ENCODE measurements around the gene SERTAD3. TPM values are rescaled to one million over a fixed set of nuclear protein-coding genes. Genes with fewer than 3 reads are reported as not detected.
A peak's percentile ranks its signal among the peaks of the same experiment; 100 is the strongest.
"Not testable (repeated sequence)": the region's sequence is repeated elsewhere in the genome, so short reads cannot be mapped to it uniquely, and the experiment has no call there.

SERTAD3 gene
- total RNA-seq, 1 donor from 2014 or later = 42.0 TPM

GRCh38 chr19:40466219-40466984, 22.3 kb upstream of the SERTAD3 start:
- intact Hi-C loops (cut with DNase I) = loop anchor here (10.0 kb wide), 1 partner anchor 168 kb away; no protein-coding TSS in a partner anchor

GRCh38 chr19:40465557-40466218, 21.6 kb upstream of the SERTAD3 start, which contains the start of gene BLVRB:
Gene BLVRB, minus strand, starts transcription at chr19:40465745. Its CDS starts 57 bp downstream, at chr19:40465688.
- Histone ChIP-seq H3K27me3 (no peaks in the 10 kb centered on the region), H3K4me1 (peaks cover 45% of the 10 kb centered on the region), H3K9me3 (no peaks in the 10 kb centered on the region), H3K27ac (peak within 1 kb of the TSS; percentile 95), H3K4me3 (peak within 1 kb of the TSS; percentile 73 to 85), H3K36me3 (no peaks in the 10 kb centered on the region)
- TF ChIP-seq CTCF (IDR thresholded peaks at IDR 0.05) (peak in 1 of 3 experiments; percentile 15), POLR2AphosphoS5 (IDR thresholded peaks at IDR 0.05; ENCODE audit: insufficient read depth in 1 of 2, low read depth in 1 of 2) (peak; percentile 92 to 99), POLR2A (IDR thresholded peaks at IDR 0.05) (peak in 1 of 2 donors; percentile 96)
- intact Hi-C loops (cut with DNase I) = loop anchor here (10.0 kb wide), 1 partner anchor 169 kb away; no protein-coding TSS in a partner anchor
- peak; percentile 99 to 100 for DNase-seq (ENCODE audit: extremely low spot score in 2 of 2)

More at GRCh38 chr19:40466219-40466984, 22.3 kb upstream of the SERTAD3 start:
- no peak for TF ChIP-seq POLR2A (IDR thresholded peaks at IDR 0.05)
- TF ChIP-seq CTCF (IDR thresholded peaks at IDR 0.05) = no peak
- no peak for TF ChIP-seq POLR2AphosphoS5 (IDR thresholded peaks at IDR 0.05; ENCODE audit: insufficient read depth in 1 of 2, low read depth in 1 of 2)
- H3K27ac ChIP-seq = peak overlapping the region; percentile 95
- peaks cover 43% of the 10 kb centered on the region for H3K4me1 ChIP-seq
- peak in 1 of 2 donors; percentile 94 for DNase-seq (ENCODE audit: extremely low spot score in 2 of 2)
- no peaks in the 10 kb centered on the region for H3K27me3 ChIP-seq
- no peaks in the 10 kb centered on the region for H3K9me3 ChIP-seq
- H3K4me3 ChIP-seq = peak overlapping the region; percentile 65 to 73
- no peaks in the 10 kb centered on the region for H3K36me3 ChIP-seq

DNA sequence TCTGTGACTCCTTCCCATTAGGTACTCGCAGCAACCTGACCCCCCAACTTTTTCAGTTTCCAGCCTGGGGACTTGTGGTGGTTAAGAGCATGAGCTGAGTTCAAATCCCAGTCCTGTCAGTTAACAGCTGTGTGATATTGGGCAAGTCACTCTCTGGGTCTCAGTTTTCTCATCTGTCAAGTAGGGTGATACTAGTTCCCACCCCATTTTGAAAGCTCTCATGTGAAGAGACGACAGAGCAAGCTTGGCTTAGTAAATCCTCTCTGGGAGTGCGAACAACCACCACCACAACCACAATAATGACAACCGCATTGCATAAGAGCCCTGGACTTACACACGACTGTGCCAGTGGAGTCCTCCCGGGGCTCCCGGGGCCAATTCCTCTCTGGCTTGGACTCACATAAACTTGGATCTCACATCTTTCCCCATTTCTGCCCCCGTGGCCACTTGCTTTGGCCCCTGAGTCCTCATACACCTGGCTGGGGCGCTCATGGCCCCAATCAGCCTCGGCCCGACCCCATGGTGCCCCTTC, 21.0 kb upstream of the SERTAD3 start:
- Histone ChIP-seq H3K4me3 (peak overlapping the region; percentile 73 to 85), H3K27ac (peak overlapping the region; percentile 95), H3K36me3 (no peaks in the 10 kb centered on the region), H3K9me3 (no peaks in the 10 kb centered on the region), H3K27me3 (no peaks in the 10 kb centered on the region), H3K4me1 (peaks cover 45% of the 10 kb centered on the region)
- DNase-seq (ENCODE audit: extremely low spot score in 2 of 2) = peak in 1 of 2 donors; percentile 94
- intact Hi-C loops (cut with DNase I) = loop anchor here (10.0 kb wide), 1 partner anchor 170 kb away; no protein-coding TSS in a partner anchor
- TF ChIP-seq CTCF (IDR thresholded peaks at IDR 0.05) (no peak), POLR2AphosphoS5 (IDR thresholded peaks at IDR 0.05; ENCODE audit: insufficient read depth in 1 of 2, low read depth in 1 of 2) (no peak), POLR2A (IDR thresholded peaks at IDR 0.05) (no peak)

DNA sequence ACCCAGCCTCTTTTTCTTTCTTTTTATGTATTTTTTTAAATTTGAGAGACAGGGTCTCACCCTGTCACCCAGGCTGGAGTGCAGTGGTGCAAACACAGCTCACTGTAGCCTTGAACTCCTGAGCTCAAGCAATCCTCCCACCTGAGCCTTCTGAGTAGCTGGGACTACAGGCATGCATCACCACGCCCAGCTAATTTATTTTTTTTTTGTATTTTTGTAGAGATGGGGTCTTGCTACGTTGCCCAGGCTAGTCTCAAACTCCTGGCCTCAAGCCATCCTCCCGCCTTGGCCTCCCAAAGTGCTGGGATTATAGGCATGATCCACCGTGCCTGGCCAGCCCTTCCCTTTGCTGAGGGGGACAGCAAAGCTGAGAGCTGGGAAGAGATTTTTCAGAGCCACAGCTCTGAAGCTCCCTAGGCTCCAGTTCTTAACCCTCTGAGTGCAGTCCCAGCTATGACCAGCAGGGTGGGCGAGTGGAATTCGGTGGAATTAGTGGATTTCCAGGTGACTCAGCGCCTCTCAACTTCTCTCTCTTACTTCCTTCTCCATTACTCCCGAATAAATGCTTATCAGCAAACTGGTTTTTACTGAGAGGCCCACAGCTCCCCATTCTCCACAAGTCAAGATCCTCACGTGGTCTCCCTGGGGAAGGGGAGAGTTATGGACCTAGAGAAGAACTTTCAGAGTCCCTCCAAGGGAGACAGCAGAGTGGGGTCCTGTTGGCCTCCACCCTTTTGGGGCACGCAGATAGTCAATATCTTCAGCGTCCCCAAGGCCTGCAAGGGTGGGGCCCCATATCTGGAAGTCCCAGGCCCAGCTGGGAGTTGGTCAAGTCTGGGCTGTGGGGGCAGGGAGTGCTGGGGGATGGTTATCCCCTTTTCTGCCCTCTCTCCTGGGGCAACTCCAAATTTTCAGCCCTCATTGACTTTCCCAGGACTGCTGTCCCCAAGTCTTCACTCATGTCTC, 20.2 kb upstream of the SERTAD3 start:
- no peaks in the 10 kb centered on the region for H3K27me3 ChIP-seq
- TF ChIP-seq CTCF (IDR thresholded peaks at IDR 0.05) (peak in 2 of 3 experiments; percentile 65 to 86), POLR2AphosphoS5 (IDR thresholded peaks at IDR 0.05; ENCODE audit: insufficient read depth in 1 of 2, low read depth in 1 of 2) (peak in 1 of 2 donors; percentile 44), POLR2A (IDR thresholded peaks at IDR 0.05) (no peak)
- H3K4me1 ChIP-seq = peaks cover 45% of the 10 kb centered on the region
- peak overlapping the region; percentile 95 for H3K27ac ChIP-seq
- peak overlapping the region; percentile 73 to 85 for H3K4me3 ChIP-seq
- intact Hi-C loops (cut with DNase I) = loop anchor here (10.0 kb wide), 1 partner anchor 170 kb away; no protein-coding TSS in a partner anchor
- H3K9me3 ChIP-seq = no peaks in the 10 kb centered on the region
- no peaks in the 10 kb centered on the region for H3K36me3 ChIP-seq
- DNase-seq (ENCODE audit: extremely low spot score in 2 of 2) = peak in 1 of 2 donors; percentile 90

DNA sequence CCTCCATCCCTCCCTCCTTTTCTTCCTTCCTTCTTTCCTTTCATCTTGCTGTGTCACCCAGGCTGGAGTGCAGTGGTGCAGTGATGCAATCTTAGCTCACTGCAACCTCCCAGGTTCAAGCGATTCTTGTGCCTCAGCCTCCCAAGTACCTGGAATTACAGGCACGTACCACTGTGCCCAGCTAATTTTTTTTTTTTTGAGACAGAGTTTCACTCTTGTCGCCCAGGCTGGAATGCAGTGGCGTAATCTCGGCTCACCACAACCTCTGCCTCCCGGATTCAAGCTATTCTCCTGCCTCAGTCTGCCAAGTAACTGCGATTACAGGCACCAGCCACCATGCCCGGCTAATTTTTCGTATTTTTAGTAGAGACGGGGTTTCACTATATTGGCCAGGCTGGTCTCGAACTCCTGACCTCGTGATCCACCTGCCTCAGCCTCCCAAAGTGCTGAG, 19.5 kb upstream of the SERTAD3 start:
- Histone ChIP-seq H3K4me1 (peaks cover 45% of the 10 kb centered on the region), H3K27ac (peak overlapping the region; percentile 95), H3K4me3 (peak overlapping the region in 1 of 2 donors; percentile 9)
- not testable (repeated sequence) for H3K27me3 ChIP-seq; H3K36me3 ChIP-seq; DNase-seq (ENCODE audit: extremely low spot score in 2 of 2); H3K9me3 ChIP-seq
- intact Hi-C loops (cut with DNase I) = loop anchor here (10.0 kb wide), 1 partner anchor 171 kb away; no protein-coding TSS in a partner anchor
